ENCODE data around the gene DAG1.

DNA sequence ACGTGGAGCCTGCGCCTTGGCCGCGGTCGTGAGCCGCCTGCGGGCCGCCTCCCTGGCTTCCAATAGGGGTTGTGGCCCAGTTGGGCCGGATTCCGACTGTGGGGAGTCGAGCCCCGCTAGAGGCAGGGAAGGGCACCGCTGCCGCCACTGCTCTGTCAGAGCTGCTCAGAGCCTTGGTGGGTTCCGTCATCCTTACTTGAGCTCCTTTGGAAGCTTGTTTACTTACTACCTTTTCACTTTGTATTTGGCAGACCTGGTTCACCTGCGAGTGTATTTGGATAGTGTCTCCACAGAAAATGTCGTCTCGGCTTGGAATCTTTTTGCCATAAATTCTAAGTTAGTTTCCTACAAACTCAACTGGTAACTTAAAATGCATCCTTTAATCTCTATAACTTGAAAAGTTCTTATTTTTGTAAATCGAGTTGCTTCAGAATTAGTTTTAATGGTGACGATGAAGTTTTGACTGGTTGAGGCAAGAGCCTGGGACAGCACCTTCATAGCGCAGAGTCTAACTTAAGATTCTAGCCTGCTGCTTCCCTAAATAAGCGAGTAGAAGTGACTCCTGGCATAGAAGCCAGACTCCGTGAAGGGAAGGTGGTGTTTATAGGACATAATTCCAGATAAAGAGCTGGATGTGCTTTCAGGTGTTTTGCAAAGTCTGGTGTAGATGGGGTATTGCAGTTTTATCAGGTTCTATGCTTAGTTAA lies 800 bp downstream of the DAG1 start:
- TF ChIP-seq, protein P1, sequence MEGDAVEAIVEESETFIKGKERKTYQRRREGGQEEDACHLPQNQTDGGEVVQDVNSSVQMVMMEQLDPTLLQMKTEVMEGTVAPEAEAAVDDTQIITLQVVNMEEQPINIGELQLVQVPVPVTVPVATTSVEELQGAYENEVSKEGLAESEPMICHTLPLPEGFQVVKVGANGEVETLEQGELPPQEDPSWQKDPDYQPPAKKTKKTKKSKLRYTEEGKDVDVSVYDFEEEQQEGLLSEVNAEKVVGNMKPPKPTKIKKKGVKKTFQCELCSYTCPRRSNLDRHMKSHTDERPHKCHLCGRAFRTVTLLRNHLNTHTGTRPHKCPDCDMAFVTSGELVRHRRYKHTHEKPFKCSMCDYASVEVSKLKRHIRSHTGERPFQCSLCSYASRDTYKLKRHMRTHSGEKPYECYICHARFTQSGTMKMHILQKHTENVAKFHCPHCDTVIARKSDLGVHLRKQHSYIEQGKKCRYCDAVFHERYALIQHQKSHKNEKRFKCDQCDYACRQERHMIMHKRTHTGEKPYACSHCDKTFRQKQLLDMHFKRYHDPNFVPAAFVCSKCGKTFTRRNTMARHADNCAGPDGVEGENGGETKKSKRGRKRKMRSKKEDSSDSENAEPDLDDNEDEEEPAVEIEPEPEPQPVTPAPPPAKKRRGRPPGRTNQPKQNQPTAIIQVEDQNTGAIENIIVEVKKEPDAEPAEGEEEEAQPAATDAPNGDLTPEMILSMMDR (IDR thresholded peaks at IDR 0.05), result peak in 1 of 7 experiments; percentile 6
- TF ChIP-seq POLR2A (IDR thresholded peaks at IDR 0.05), result peak in 1 of 3 donors; percentile 66

Measured in body of pancreas (tissue), 4 donors.